ENCODE results near the gene IFT80. TPM values are rescaled to one million over a fixed set of nuclear protein-coding genes. Genes with fewer than 3 reads are reported as not detected.

The IFT80 gene
- total RNA-seq, 4 donors from 2014 or later, result 19.5 to 57.5 (median 31.6) TPM

DNA sequence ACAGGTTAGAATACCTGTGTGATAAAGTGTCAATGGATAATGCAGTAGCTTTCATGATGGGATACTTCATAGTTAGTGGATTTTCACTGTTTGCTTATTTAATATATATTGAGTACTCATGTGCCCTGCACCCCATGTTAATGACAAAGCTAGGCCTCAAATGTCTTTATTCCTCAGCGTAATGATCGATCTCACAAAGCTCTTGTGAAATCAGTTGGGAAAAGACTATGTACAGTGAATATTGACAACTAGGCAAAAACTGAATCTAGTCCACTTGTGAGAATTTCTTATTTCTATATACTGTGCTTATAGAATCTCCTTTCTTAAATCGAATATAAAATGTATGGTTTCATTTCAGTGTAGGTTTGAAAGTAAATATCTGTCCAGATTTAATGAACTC is 18.3 kb upstream of the IFT80 start:
- no peak for TF ChIP-seq POLR2A (IDR thresholded peaks at IDR 0.05)
- TF ChIP-seq EP300 (IDR thresholded peaks at IDR 0.05), result no peak
- TF ChIP-seq, protein P1, sequence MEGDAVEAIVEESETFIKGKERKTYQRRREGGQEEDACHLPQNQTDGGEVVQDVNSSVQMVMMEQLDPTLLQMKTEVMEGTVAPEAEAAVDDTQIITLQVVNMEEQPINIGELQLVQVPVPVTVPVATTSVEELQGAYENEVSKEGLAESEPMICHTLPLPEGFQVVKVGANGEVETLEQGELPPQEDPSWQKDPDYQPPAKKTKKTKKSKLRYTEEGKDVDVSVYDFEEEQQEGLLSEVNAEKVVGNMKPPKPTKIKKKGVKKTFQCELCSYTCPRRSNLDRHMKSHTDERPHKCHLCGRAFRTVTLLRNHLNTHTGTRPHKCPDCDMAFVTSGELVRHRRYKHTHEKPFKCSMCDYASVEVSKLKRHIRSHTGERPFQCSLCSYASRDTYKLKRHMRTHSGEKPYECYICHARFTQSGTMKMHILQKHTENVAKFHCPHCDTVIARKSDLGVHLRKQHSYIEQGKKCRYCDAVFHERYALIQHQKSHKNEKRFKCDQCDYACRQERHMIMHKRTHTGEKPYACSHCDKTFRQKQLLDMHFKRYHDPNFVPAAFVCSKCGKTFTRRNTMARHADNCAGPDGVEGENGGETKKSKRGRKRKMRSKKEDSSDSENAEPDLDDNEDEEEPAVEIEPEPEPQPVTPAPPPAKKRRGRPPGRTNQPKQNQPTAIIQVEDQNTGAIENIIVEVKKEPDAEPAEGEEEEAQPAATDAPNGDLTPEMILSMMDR (IDR thresholded peaks at IDR 0.05), result no peak
- H3K36me3 ChIP-seq, result peaks cover 0 to 43% (median 0%) of the 10 kb centered on the region in 3 donors
- H3K4me1 ChIP-seq, result no peaks in the 10 kb centered on the region
- H3K9me3 ChIP-seq, result no peaks in the 10 kb centered on the region
- H3K27me3 ChIP-seq, result no peaks in the 10 kb centered on the region
- no peak overlapping the region for H3K27ac ChIP-seq
- 80 to 92% methylated on average over 3 of the region's 3 CpGs for WGBS, 2 donors
- no peak for DNase-seq (ENCODE audit: low spot score in 2 of 2)
- H3K4me3 ChIP-seq, result no peak overlapping the region

DNA sequence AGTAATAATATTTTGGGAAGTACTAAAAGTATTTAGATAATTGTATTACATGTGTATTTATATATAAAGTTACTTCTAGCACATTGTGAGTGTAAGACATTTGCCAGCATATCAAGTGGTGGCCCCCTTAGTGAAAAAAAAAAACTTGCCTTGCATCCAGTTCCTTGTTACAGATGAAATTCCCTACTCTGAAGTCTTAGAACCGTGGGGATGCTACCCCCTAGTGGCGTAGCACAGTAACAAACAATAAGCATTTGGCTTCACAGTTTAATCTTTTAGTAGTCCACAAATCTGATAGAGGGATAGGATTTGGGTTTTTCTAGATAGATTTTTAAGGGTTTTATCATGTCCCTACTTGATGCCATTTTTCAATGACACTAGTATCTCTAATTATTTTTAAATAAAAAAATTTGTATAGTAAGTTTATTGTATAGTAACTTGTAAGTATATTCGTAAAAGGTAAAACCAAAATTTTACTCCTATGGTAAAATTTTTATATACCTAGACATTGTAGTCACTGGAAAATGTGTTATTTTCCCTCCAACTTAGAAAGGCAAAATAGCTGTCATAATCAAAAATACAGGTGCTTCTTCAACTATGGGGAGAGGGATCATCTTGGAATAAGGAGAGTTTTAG is 14.7 kb upstream of the IFT80 start:
- TF ChIP-seq POLR2A (IDR thresholded peaks at IDR 0.05) (no peak), EP300 (IDR thresholded peaks at IDR 0.05) (no peak)
- TF ChIP-seq, protein P1 (IDR thresholded peaks at IDR 0.05), result peak; percentile 64 to 76 (median 71)
- H3K27ac ChIP-seq, result no peak overlapping the region
- H3K4me1 ChIP-seq, result no peaks in the 10 kb centered on the region
- peaks cover 0 to 20% (median 0%) of the 10 kb centered on the region in 3 donors for H3K36me3 ChIP-seq
- no peaks in the 10 kb centered on the region for H3K9me3 ChIP-seq
- no peaks in the 10 kb centered on the region for H3K27me3 ChIP-seq
- WGBS, 2 donors, result 41 to 43% methylated on average over 3 of the region's 3 CpGs
- H3K4me3 ChIP-seq, result no peak overlapping the region
- DNase-seq (ENCODE audit: low spot score in 2 of 2), result peak in 1 of 2 donors; percentile 61

DNA sequence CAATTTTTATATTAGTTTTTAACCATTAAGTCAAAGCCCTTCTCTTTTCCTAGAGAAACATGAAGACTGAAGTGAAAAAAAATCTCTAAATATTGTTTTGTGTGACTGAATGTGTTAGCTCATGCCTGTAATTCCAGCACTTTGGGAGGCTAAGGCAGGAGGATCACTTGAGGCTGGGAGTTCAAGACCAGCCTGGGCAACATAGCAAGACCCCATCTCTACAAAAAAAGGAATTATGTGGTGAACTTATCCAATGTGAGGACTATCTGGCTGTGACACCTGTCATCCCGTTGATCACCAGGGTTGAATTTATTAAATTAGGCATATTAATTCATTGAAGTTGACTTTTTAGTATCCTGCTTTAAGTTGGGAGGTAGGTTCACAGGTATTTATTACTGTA is 13.5 kb upstream of the IFT80 start:
- TF ChIP-seq EP300 (IDR thresholded peaks at IDR 0.05) (no peak), POLR2A (IDR thresholded peaks at IDR 0.05) (no peak)
- TF ChIP-seq, protein P1 (IDR thresholded peaks at IDR 0.05), result no peak
- H3K27me3 ChIP-seq, result no peaks in the 10 kb centered on the region
- H3K4me1 ChIP-seq, result no peaks in the 10 kb centered on the region
- H3K27ac ChIP-seq, result no peak overlapping the region
- no peak overlapping the region for H3K4me3 ChIP-seq
- 54 to 89% methylated on average over 1 of the region's 1 CpG for WGBS, 2 donors
- H3K36me3 ChIP-seq, result peaks cover 0 to 16% (median 0%) of the 10 kb centered on the region in 3 donors
- no peak for DNase-seq (ENCODE audit: low spot score in 2 of 2)
- no peaks in the 10 kb centered on the region for H3K9me3 ChIP-seq

DNA sequence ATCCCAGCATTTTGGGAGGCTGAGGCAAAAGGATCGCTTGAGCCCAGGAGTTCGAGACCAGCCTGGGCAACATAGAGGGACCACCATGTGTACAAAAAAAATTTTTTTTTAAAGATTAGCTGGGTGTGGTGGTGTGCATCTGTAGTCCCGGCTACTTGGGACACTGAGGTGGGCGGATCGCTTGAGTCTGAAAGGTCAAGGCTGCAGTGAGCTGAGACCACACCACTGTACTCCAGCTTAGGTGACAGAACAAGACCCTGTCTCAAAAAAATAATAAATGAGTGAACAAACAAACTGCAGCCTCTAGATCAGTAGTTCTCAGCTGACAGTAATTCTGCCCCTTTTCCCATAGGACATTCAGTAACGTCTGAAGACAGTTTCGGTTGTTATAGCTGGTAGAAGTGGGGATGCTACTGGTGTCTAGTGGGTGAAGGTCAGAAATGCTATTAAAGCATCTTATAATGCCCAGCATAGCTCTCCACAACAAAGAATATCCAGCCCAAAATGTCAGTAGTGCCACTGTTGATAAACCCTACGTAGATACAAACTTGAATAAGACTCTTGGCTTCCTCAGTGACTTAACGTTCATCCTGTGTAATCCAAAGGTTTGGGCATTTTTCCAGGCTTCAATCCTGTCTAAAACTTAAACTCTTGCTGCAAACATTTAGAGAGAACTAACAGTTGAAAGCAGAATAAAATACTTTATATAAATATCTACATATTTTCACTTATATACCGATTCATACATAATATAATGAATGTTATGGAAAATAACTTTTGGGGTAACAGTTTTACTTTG is 11.0 kb upstream of the IFT80 start:
- no peak for DNase-seq (ENCODE audit: low spot score in 2 of 2)
- WGBS, 2 donors, result 73 to 75% methylated on average over 10 of the region's 10 CpGs
- TF ChIP-seq EP300 (IDR thresholded peaks at IDR 0.05), result no peak
- no peak for TF ChIP-seq POLR2A (IDR thresholded peaks at IDR 0.05)
- TF ChIP-seq, protein P1 (IDR thresholded peaks at IDR 0.05), result no peak
- no peaks in the 10 kb centered on the region for H3K27me3 ChIP-seq
- no peaks in the 10 kb centered on the region for H3K4me1 ChIP-seq
- no peak overlapping the region for H3K27ac ChIP-seq
- H3K4me3 ChIP-seq, result no peak overlapping the region
- H3K36me3 ChIP-seq, result peaks cover 0 to 14% (median 0%) of the 10 kb centered on the region in 3 donors
- no peaks in the 10 kb centered on the region for H3K9me3 ChIP-seq
